SK-N-SH (cell line): ENCODE results near the gene DNAL4. TPM values are rescaled to one million over a fixed set of nuclear protein-coding genes. Genes with fewer than 3 reads are reported as not detected.

Experiments used
- CTCF ChIA-PET: fragments of 300-600, 350-600 bp; formaldehyde crosslinking; extraction: SDS; loops from one replicate; lab custom pipeline; 2021; lab: Yijun Ruan, JAX
- POLR2A ChIA-PET: fragments of 350-600 bp; sonication (Branson Sonifier 250); formaldehyde crosslinking; extraction: SDS; loops from one replicate; lab custom pipeline; 2020; ENCODE audit warnings: antibody characterized with exemption, inconsistent platforms; lab: Yijun Ruan, JAX
- DNase-seq: peaks from one replicate; pipeline ENCODE4 v3.0.0; 2012
- H2AFZ ChIP-seq: fragments of 200-600 bp; sonication (generic); 2 replicates; pipeline ENCODE4 v1.8.1; 2016; ENCODE audit warnings: antibody characterized with exemption, mild to moderate bottlenecking, low read depth
- H3F3A ChIP-seq: fragments of 200-600 bp; sonication (generic); replicated peaks from 2 replicates; pipeline ENCODE3; 2016; ENCODE audit warnings: antibody characterized with exemption, mild to moderate bottlenecking; ENCODE audit not compliant: insufficient read depth
- H3K27ac ChIP-seq, 2 experiments: fragments of 200-500 bp in 1 of 2; fragments of 200-600 bp in 1 of 2; sonication (Bioruptor generic) in 1 of 2; sonication (generic), shearing (Covaris generic) in 1 of 2; 2 replicates each; pipeline versions ENCODE4 v1.5.1 to v1.6.1; 2014 to 2016; ENCODE audit warnings: low read depth in 2 of 2, inconsistent platforms in 1 of 2, low read length in 1 of 2, mild to moderate bottlenecking in 1 of 2, mixed read lengths in 1 of 2
- H3K27me3 ChIP-seq: fragments of 200-600 bp; sonication (generic), shearing (Covaris generic); 2 replicates; pipeline ENCODE4 v1.6.1; 2016; ENCODE audit warnings: mixed run types; ENCODE audit not compliant: insufficient read depth
- H3K36me3 ChIP-seq, 2 experiments: fragments of 200-500 bp in 1 of 2; fragments of 200-600 bp in 1 of 2; sonication (Bioruptor generic) in 1 of 2; sonication (generic) in 1 of 2; replicated peaks in 1 of 2; 2 replicates each; pipeline versions ENCODE3 to v1.5.1; 2014 to 2016; ENCODE audit warnings: low read length in 1 of 2, mild to moderate bottlenecking in 1 of 2; ENCODE audit not compliant: insufficient read depth in 2 of 2, control insufficient read depth in 1 of 2
- H3K4me1 ChIP-seq, 2 experiments: fragments of 200-500 bp in 1 of 2; fragments of 200-600 bp in 1 of 2; sonication (Bioruptor generic) in 1 of 2; sonication (generic), shearing (Covaris generic) in 1 of 2; 2 replicates each; pipeline versions ENCODE4 v1.5.1 to v1.6.1; 2014 to 2016; ENCODE audit warnings: low read depth in 1 of 2, low read length in 1 of 2, mixed run types in 1 of 2; ENCODE audit not compliant: insufficient read depth in 2 of 2, control insufficient read depth in 1 of 2
- H3K4me2 ChIP-seq: fragments of 200-600 bp; sonication (generic), shearing (Covaris generic); 2 replicates; pipeline ENCODE4 v1.6.1; 2017; ENCODE audit warnings: mixed run types
- H3K4me3 ChIP-seq, 2 experiments: fragments of 200-500 bp in 1 of 2; fragments of 200-600 bp in 1 of 2; sonication (Bioruptor generic) in 1 of 2; sonication (generic), shearing (Covaris generic) in 1 of 2; 2 replicates each; pipeline versions ENCODE4 v1.5.1 to v1.8.1; 2014 to 2016; ENCODE audit warnings: low read depth in 2 of 2, inconsistent platforms in 1 of 2, low read length in 1 of 2, mild to moderate bottlenecking in 1 of 2, mixed read lengths in 1 of 2, moderate library complexity in 1 of 2
- H3K79me2 ChIP-seq: fragments of 200-600 bp; sonication (generic); 2 replicates; pipeline ENCODE4 v1.8.1; 2017; ENCODE audit warnings: mild to moderate bottlenecking; ENCODE audit not compliant: insufficient read depth
- H3K9ac ChIP-seq: fragments of 200-600 bp; sonication (generic); 2 replicates; pipeline ENCODE4 v1.6.1; 2017; ENCODE audit warnings: mixed run types
- H3K9me2 ChIP-seq: fragments of 200-600 bp; sonication (generic); 2 replicates; pipeline ENCODE4 v1.6.1; 2017; ENCODE audit warnings: mixed run types
- H3K9me3 ChIP-seq: fragments of 200-600 bp; sonication (generic); 2 replicates; pipeline ENCODE4 v1.6.1; 2017; ENCODE audit warnings: mixed run types, mild to moderate bottlenecking, moderate library complexity
- H4K20me1 ChIP-seq: fragments of 200-600 bp; sonication (generic); 2 replicates; pipeline ENCODE4 v1.6.1; 2017; ENCODE audit warnings: mild to moderate bottlenecking, mixed run types; ENCODE audit not compliant: insufficient read depth
- CHD2 ChIP-seq: fragments of 150-350 bp; IDR thresholded peaks from 2 replicates; pipeline ENCODE4 v1.6.1; 2018; ENCODE audit warnings: low read length; ENCODE audit not compliant: partially characterized antibody
- ELF1 ChIP-seq: IDR thresholded peaks from 2 replicates; pipeline ENCODE4 v1.4.0; 2012
- EZH2phosphoT487 ChIP-seq: fragments of 200-600 bp; sonication (generic); IDR thresholded peaks from 2 replicates; pipeline ENCODE4 v1.6.1; 2017; ENCODE audit warnings: low read depth, mixed run types, mild to moderate bottlenecking, antibody characterized with exemption, moderate library complexity, borderline replicate concordance
- FOSL2 ChIP-seq: IDR thresholded peaks from 2 replicates; pipeline ENCODE4 v1.4.0; 2012; ENCODE audit warnings: low read depth, mild to moderate bottlenecking, moderate library complexity, borderline replicate concordance
- FOXJ3 ChIP-seq: sonication (generic); formaldehyde crosslinking; IDR thresholded peaks from 2 replicates; pipeline ENCODE4 v1.5.1; 2020; ENCODE audit warnings: mild to moderate bottlenecking, missing genetic modification reagents
- GATA2 ChIP-seq: sonication (generic); formaldehyde crosslinking; IDR thresholded peaks from 2 replicates; pipeline ENCODE4 v1.5.0; 2020; ENCODE audit warnings: mild to moderate bottlenecking, missing genetic modification reagents
- MEF2A ChIP-seq: IDR thresholded peaks from 2 replicates; pipeline ENCODE4 v1.4.0; 2012; ENCODE audit warnings: low read depth, borderline replicate concordance
- NRF1 ChIP-seq: IDR thresholded peaks from 2 replicates; pipeline ENCODE4 v1.6.1; 2012; ENCODE audit warnings: low read depth, mild to moderate bottlenecking, low read length
- POLR2AphosphoS5 ChIP-seq: IDR thresholded peaks from 2 replicates; pipeline ENCODE4 v1.6.1; 2012; ENCODE audit warnings: low read depth, low read length
- RFX5 ChIP-seq: IDR thresholded peaks from 2 replicates; pipeline ENCODE4 v1.6.1; 2012; ENCODE audit warnings: mild to moderate bottlenecking, improper control_type of control experiment, low read length
- SIN3A ChIP-seq: IDR thresholded peaks from 2 replicates; pipeline ENCODE4 v1.6.1; 2012; ENCODE audit warnings: low read depth, mild to moderate bottlenecking, low read length, moderate library complexity, borderline replicate concordance
- TCF12 ChIP-seq: IDR thresholded peaks from 2 replicates; pipeline ENCODE4 v1.4.0; 2012
- YY1 ChIP-seq: IDR thresholded peaks from 2 replicates; pipeline ENCODE4 v1.4.0; 2012; ENCODE audit warnings: low read depth, mild to moderate bottlenecking
- WGBS: methylation state at CpG from one replicate; pipeline ENCODE4 v1.1.6; 2017; ENCODE audit warnings: low lambda C conversion rate; 5-methylcytosine and 5-hydroxymethylcytosine counted together
- polyA plus RNA-seq, 3 experiments: library from polyadenylated mRNA; depleted of rRNA; stranded (reverse); fragments of >200 nt; gene quantifications; 2 replicates each; pipeline ENCODE4 v1.2.3, GENCODE V29; 2012
- TF ChIP-seq, protein P1 (sequence below): IDR thresholded peaks from 2 replicates; pipeline ENCODE4 v1.4.0; 2012; ENCODE audit warnings: low read depth, borderline replicate concordance
- TF ChIP-seq, protein P2 (sequence below): IDR thresholded peaks from 2 replicates; pipeline ENCODE4 v1.4.0; 2012; ENCODE audit warnings: low read depth
- TF ChIP-seq, protein P3 (sequence below): fragments of 150-350 bp; IDR thresholded peaks from 2 replicates; pipeline ENCODE4 v1.6.1; 2016; ENCODE audit warnings: mild to moderate bottlenecking, low read depth, low read length
- TF ChIP-seq, protein P4 (sequence below): IDR thresholded peaks from 2 replicates; pipeline ENCODE4 v1.6.1; 2012; ENCODE audit warnings: mild to moderate bottlenecking, low read depth, low read length, moderate library complexity

Gene DNAL4
- polyA plus RNA-seq, 1 of the 3 experiments (the other 2 are of a cell fraction): 15.1 TPM

DNA sequence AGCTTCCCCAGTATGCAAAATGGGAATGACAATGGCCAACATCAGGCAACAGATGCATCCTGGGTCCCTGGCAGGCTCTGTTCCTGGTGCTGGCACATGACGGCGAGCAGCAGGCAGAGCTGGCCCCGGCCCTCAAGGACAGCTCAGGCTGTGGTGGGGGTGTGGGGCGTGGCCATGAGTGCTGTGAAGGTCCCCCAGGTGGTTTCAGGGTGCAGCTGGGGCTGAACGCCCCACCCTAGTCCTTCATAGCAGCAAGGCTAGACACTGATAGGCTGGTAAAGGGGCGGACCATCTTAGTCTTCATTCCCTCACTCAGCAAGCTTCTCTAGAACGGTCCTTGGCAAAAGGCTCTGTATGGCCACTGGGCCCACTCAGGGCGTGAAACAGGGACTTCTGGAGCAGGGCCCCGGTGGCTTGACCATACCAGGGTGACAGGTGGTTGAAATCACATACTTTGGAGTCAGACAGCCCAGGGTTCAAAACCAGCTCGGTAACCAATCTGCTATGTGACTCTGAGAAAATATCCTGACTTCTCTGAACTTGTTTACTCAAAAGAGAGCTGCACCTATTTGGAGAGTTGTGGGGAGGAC lies 34.8 kb upstream of the DNAL4 start:
- Histone ChIP-seq H3K4me2 (no peak overlapping the region), H3K79me2 (no peaks in the 10 kb centered on the region), H4K20me1 (no peaks in the 10 kb centered on the region), H3K9me2 (no peaks in the 10 kb centered on the region), H2AFZ (no peak overlapping the region), H3K9me3 (no peaks in the 10 kb centered on the region), H3K4me1 (no peaks in the 10 kb centered on the region), H3K9ac (no peak overlapping the region), H3K4me3 (no peak overlapping the region), H3K27ac (no peak overlapping the region), H3K36me3 (no peaks in the 10 kb centered on the region), H3K27me3 (no peaks in the 10 kb centered on the region), H3F3A (no peaks in the 10 kb centered on the region)
- DNase-seq: no peak
- ChIA-PET CTCF (interaction anchor here (1.3 kb wide), 1 partner anchor 14 kb away, joined by 4 read pairs; no protein-coding TSS in a partner anchor), POLR2A (no interaction called here)
- 18% methylated on average over 2 of the region's 10 CpGs for WGBS
- TF ChIP-seq NRF1: no peak
- no peak for TF ChIP-seq FOXJ3 (CRISPR knock-in tag)
- no peak for TF ChIP-seq MEF2A
- TF ChIP-seq, protein P1, sequence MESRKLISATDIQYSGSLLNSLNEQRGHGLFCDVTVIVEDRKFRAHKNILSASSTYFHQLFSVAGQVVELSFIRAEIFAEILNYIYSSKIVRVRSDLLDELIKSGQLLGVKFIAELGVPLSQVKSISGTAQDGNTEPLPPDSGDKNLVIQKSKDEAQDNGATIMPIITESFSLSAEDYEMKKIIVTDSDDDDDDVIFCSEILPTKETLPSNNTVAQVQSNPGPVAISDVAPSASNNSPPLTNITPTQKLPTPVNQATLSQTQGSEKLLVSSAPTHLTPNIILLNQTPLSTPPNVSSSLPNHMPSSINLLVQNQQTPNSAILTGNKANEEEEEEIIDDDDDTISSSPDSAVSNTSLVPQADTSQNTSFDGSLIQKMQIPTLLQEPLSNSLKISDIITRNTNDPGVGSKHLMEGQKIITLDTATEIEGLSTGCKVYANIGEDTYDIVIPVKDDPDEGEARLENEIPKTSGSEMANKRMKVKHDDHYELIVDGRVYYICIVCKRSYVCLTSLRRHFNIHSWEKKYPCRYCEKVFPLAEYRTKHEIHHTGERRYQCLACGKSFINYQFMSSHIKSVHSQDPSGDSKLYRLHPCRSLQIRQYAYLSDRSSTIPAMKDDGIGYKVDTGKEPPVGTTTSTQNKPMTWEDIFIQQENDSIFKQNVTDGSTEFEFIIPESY: no peak
- no peak for TF ChIP-seq GATA2 (CRISPR knock-in tag)
- TF ChIP-seq RFX5: no peak
- no peak for TF ChIP-seq POLR2AphosphoS5
- no peak for TF ChIP-seq TCF12
- TF ChIP-seq, protein P2, sequence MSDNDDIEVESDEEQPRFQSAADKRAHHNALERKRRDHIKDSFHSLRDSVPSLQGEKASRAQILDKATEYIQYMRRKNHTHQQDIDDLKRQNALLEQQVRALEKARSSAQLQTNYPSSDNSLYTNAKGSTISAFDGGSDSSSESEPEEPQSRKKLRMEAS: no peak
- TF ChIP-seq EZH2phosphoT487: no peak

DNA sequence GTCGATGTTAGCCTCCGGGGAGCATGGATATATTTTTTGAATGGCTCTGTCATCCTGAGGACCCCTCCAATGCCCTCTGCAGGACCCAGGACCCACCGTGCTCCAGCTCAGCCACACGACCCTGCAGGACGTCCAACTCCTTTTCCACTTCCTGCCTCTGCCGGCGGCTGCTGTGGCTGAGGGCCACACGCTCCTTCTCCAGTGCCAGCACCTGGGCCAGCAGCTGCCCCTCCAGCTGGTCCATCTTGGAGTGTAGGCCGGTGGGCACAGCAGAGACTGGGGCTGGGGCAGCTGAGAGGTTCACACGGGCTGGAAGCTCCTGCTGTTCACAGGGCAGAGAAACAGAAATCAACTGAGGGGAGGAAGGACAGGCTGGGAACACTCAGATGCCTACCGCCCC lies 34.2 kb upstream of the DNAL4 start:
- no peaks in the 10 kb centered on the region for H4K20me1 ChIP-seq
- WGBS: 76% methylated on average over 10 of the region's 11 CpGs
- DNase-seq: no peak
- H2AFZ ChIP-seq: no peak overlapping the region
- no peaks in the 10 kb centered on the region for H3K36me3 ChIP-seq
- H3F3A ChIP-seq: no peaks in the 10 kb centered on the region
- H3K27ac ChIP-seq: no peak overlapping the region
- ChIA-PET CTCF (interaction anchor here (1.3 to 1.4 kb wide), 2 partner anchors 15 to 42 kb away, joined by 3 to 4 read pairs; no protein-coding TSS in a partner anchor), POLR2A (no interaction called here)
- H3K9me2 ChIP-seq: no peaks in the 10 kb centered on the region
- H3K4me1 ChIP-seq: no peaks in the 10 kb centered on the region
- no peaks in the 10 kb centered on the region for H3K9me3 ChIP-seq
- H3K4me2 ChIP-seq: no peak overlapping the region
- H3K27me3 ChIP-seq: no peaks in the 10 kb centered on the region
- no peaks in the 10 kb centered on the region for H3K79me2 ChIP-seq
- no peak overlapping the region for H3K9ac ChIP-seq
- no peak overlapping the region for H3K4me3 ChIP-seq
- TF ChIP-seq, protein P1: no peak
- no peak for TF ChIP-seq POLR2AphosphoS5
- TF ChIP-seq, protein P3, sequence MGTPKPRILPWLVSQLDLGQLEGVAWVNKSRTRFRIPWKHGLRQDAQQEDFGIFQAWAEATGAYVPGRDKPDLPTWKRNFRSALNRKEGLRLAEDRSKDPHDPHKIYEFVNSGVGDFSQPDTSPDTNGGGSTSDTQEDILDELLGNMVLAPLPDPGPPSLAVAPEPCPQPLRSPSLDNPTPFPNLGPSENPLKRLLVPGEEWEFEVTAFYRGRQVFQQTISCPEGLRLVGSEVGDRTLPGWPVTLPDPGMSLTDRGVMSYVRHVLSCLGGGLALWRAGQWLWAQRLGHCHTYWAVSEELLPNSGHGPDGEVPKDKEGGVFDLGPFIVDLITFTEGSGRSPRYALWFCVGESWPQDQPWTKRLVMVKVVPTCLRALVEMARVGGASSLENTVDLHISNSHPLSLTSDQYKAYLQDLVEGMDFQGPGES: no peak
- TF ChIP-seq FOSL2: no peak
- TF ChIP-seq GATA2 (CRISPR knock-in tag): no peak
- TF ChIP-seq YY1: no peak
- no peak for TF ChIP-seq SIN3A
- TF ChIP-seq, protein P4, sequence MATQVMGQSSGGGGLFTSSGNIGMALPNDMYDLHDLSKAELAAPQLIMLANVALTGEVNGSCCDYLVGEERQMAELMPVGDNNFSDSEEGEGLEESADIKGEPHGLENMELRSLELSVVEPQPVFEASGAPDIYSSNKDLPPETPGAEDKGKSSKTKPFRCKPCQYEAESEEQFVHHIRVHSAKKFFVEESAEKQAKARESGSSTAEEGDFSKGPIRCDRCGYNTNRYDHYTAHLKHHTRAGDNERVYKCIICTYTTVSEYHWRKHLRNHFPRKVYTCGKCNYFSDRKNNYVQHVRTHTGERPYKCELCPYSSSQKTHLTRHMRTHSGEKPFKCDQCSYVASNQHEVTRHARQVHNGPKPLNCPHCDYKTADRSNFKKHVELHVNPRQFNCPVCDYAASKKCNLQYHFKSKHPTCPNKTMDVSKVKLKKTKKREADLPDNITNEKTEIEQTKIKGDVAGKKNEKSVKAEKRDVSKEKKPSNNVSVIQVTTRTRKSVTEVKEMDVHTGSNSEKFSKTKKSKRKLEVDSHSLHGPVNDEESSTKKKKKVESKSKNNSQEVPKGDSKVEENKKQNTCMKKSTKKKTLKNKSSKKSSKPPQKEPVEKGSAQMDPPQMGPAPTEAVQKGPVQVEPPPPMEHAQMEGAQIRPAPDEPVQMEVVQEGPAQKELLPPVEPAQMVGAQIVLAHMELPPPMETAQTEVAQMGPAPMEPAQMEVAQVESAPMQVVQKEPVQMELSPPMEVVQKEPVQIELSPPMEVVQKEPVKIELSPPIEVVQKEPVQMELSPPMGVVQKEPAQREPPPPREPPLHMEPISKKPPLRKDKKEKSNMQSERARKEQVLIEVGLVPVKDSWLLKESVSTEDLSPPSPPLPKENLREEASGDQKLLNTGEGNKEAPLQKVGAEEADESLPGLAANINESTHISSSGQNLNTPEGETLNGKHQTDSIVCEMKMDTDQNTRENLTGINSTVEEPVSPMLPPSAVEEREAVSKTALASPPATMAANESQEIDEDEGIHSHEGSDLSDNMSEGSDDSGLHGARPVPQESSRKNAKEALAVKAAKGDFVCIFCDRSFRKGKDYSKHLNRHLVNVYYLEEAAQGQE: no peak
- no peak for TF ChIP-seq ELF1
- no peak for TF ChIP-seq RFX5
- no peak for TF ChIP-seq MEF2A
- TF ChIP-seq CHD2: no peak
